HEK293T (cell line): Measurements from ENCODE around the gene CHST15.
"Not testable (repeated sequence)": the region's sequence is repeated elsewhere in the genome, so short reads cannot be mapped to it uniquely, and the experiment has no call there.

Experiments
- CTCF ChIA-PET: fragments of 350-600 bp; formaldehyde crosslinking; extraction: SDS; loops from one replicate; lab custom pipeline; 2021; ENCODE audit warnings: antibody characterized with exemption, inconsistent platforms; lab: Yijun Ruan, JAX
- POLR2A ChIA-PET: fragments of 350-600 bp; formaldehyde crosslinking; extraction: SDS; loops from one replicate; lab custom pipeline; 2020; ENCODE audit warnings: antibody characterized with exemption, inconsistent platforms; lab: Yijun Ruan, JAX
- DNase-seq: peaks from one replicate; pipeline ENCODE4 v3.0.0; 2012; ENCODE audit warnings: mixed read lengths; ENCODE audit errors: extremely low spot score
- ARNT ChIP-seq: fragments of 450-650 bp; IDR thresholded peaks from 2 replicates; pipeline ENCODE4 v1.6.1; 2017; ENCODE audit warnings: mild to moderate bottlenecking
- BHLHE40 ChIP-seq: fragments of 450-650 bp; IDR thresholded peaks from 2 replicates; pipeline ENCODE4 v1.6.1; 2016; ENCODE audit warnings: mild to moderate bottlenecking, moderate library complexity, borderline replicate concordance
- CTBP1 ChIP-seq: fragments of 450-650 bp; IDR thresholded peaks from 2 replicates; pipeline ENCODE4 v1.6.1; 2016; ENCODE audit warnings: borderline replicate concordance
- ELF4 ChIP-seq: fragments of 450-650 bp; IDR thresholded peaks from 2 replicates; pipeline ENCODE4 v1.6.1; 2017; ENCODE audit warnings: antibody characterized with exemption
- FOXA1 ChIP-seq: fragments of 450-650 bp; IDR thresholded peaks from 2 replicates; pipeline ENCODE4 v1.6.1; 2016; ENCODE audit warnings: mild to moderate bottlenecking
- FOXK2 ChIP-seq: fragments of 450-650 bp; IDR thresholded peaks from 2 replicates; pipeline ENCODE4 v1.6.1; 2016; ENCODE audit warnings: mild to moderate bottlenecking
- FOXM1 ChIP-seq: fragments of 450-650 bp; IDR thresholded peaks from 2 replicates; pipeline ENCODE4 v1.6.1; 2017; ENCODE audit warnings: mild to moderate bottlenecking, borderline replicate concordance
- HDGF ChIP-seq: fragments of 450-650 bp; IDR thresholded peaks from 2 replicates; pipeline ENCODE4 v1.6.1; 2017; ENCODE audit warnings: antibody characterized with exemption, borderline replicate concordance
- L3MBTL2 ChIP-seq: fragments of 450-650 bp; conservative IDR thresholded peaks from 2 replicates; pipeline ENCODE4 v1.6.1; 2016; ENCODE audit warnings: mild to moderate bottlenecking
- LEF1 ChIP-seq: fragments of 450-650 bp; IDR thresholded peaks from 2 replicates; pipeline ENCODE4 v1.6.1; 2017; ENCODE audit warnings: mild to moderate bottlenecking, borderline replicate concordance
- NFRKB ChIP-seq: fragments of 450-650 bp; IDR thresholded peaks from 2 replicates; pipeline ENCODE4 v1.6.1; 2016; ENCODE audit warnings: mild to moderate bottlenecking, moderate library complexity
- SP1 ChIP-seq: fragments of 450-650 bp; IDR thresholded peaks from 2 replicates; pipeline ENCODE4 v1.6.1; 2017
- SUZ12 ChIP-seq: fragments of 450-650 bp; IDR thresholded peaks from 2 replicates; pipeline ENCODE4 v1.6.1; 2016; ENCODE audit warnings: mild to moderate bottlenecking
- TARDBP ChIP-seq: fragments of 450-650 bp; IDR thresholded peaks from 2 replicates; pipeline ENCODE4 v1.6.1; 2016
- ZNF384 ChIP-seq: fragments of 450-650 bp; IDR thresholded peaks from 2 replicates; pipeline ENCODE4 v1.6.1; 2016
- TF ChIP-seq, protein P1 (sequence below): fragments of 450-650 bp; IDR thresholded peaks from 2 replicates; pipeline ENCODE4 v1.6.1; 2016

Gene CHST15

DNA sequence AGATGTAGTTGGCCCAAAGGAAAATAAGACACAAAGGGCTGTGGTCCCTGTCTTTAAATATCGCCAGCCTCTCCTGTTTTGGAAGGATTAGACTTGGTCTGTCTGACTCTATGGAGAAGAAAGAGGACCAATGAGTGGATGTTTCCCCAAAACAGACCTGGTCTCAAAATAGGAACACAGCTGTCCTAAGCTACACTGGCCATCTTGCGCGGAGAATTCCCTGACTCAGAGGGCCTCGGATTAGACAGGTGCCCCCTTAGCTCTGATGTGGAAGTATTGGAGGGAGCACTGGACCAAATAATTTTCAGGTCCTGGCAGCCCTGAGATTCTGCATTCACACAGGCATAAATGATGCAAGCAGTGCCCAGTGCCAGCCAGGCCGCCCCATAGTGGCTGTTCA is 56.1 kb downstream of the CHST15 start:
- TF ChIP-seq CTBP1, result no peak
- no peak for TF ChIP-seq FOXA1
- TF ChIP-seq ZNF384, result no peak
- TF ChIP-seq ARNT, result no peak
- TF ChIP-seq ELF4, result no peak
- no peak for TF ChIP-seq SP1
- TF ChIP-seq L3MBTL2, result no peak
- ChIA-PET POLR2A (no interaction called here), CTCF (no interaction called here)
- no peak for DNase-seq

DNA sequence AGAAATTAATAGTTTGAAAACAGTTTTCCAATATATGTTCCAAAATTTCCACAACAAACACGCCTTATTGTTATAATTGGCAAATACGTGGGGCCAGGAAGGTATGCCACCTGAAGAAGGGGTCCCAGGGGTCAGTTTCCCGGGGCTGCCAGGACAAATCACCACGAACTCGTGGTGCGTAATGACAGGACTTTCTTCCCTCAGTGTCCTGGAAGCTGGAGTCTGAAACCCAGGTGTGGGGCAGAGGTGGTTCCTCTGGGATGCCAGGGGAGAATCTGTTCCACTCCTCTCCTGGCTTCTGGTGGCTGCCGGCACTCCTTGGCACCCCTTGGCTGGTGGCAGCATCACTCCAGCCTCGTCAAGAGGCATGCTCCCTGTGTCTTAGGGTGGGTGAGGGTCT is 56.7 kb downstream of the CHST15 start:
- ChIA-PET POLR2A (no interaction called here), CTCF (no interaction called here)
- TF ChIP-seq CTBP1, result no peak
- no peak for TF ChIP-seq ZNF384
- no peak for TF ChIP-seq HDGF
- TF ChIP-seq FOXA1, result no peak
- TF ChIP-seq FOXM1, result no peak
- no peak for TF ChIP-seq NFRKB
- no peak for TF ChIP-seq L3MBTL2
- TF ChIP-seq ELF4, result no peak
- DNase-seq, result no peak

DNA sequence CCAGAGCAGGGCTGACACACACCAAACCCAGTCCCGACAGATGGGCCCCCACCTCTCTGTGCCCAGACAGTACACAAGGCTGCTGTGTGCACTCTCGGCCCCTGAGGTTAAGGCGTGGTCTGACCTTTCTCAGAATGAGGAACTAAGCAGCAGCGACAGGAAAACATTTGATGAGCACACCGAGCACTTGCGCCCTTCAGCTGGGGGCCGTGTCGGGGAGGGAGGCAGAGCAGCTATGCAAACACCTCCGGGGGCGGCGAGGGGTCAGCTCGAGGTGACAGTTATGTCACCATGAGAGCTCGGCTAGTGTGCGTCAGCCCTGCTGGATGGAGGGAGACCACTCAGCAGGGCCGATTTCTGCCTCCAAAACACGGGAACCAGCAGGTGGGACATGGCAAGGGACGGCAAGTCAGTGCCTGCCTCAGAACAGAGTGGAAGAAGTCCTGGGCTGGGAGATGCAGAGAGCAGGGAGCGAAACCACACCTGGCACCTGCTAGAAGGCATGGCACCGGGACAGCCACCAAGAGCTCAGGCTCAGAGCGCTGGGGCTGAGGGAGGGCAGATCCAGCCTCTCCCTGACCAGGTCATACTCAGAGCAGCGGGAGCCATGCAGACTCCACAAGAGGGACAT is 57.4 kb downstream of the CHST15 start:
- CTCF ChIA-PET, result no interaction called here
- TF ChIP-seq SP1 (no peak), ARNT (no peak), NFRKB (no peak), LEF1 (no peak), BHLHE40 (no peak), FOXA1 (no peak), HDGF (no peak), ELF4 (no peak), ZNF384 (no peak)
- DNase-seq, result no peak
- POLR2A ChIA-PET, result no interaction called here

DNA sequence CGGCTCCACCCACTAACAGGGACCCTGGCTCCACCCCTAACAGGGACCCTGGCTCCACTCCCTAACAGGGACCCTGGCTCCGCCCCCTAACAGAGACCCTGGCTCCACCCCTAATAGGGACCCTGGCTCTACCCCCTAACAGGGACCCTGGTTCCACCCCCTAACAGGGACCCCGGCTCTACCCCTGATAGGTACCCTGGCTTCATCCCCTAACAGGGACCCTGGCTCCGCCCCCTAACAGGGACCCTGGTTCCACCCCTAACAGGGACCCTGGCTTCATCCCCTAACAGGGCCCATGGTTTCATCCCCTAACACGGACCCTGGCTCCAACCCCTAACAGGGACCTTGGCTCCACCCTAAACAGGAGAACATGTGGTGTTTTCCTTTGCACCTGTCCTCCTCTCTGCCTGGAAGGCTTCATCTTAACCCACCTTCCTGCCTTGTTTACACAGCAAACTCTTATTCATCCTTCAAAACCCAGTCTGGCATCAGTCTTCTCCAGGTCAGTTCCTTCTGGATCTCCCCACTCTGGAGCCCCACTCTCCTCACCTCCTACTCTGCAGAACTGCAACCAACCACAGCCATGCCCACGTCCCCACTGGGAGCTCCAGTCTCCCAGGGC is 58.0 kb downstream of the CHST15 start:
- no peak for DNase-seq
- TF ChIP-seq CTBP1 (no peak), SUZ12 (no peak), FOXK2 (no peak), LEF1 (no peak), ELF4 (no peak), L3MBTL2 (no peak), TARDBP (no peak), SP1 (no peak), ARNT (no peak), NFRKB (no peak), FOXM1 (no peak), HDGF (no peak), ZNF384 (no peak)
- ChIA-PET CTCF (no interaction called here), POLR2A (no interaction called here)

DNA sequence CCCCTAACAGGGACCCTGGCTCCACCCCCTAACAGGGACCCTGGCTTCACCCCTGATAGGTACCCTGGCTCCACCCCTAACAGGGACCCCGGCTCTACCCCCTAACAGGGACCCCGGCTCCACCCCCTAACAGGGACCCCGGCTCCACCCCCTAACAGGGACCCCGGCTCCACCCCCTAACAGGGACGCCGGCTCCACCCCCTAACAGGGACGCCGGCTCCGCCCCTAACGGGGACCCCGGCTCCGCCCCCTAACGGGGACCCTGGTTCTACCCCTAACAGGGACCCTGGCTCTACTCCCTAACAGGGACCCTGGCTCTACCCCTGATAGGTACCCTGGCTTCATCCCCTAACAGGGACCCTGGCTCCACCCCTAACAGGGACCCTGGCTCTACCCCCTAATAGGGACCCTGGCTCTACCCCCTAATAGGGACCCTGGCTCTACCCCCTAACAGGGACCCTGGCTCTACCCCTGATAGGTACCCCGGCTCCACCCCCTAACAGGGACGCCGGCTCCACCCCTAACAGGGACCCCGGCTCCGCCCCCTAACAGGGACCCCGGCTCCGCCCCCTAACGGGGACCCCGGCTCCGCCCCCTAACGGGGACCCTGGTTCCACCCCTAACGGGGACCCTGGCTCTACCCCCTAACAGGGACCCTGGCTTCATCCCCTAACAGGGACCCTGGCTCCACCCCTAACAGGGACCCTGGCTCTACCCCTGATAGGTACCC is 58.7 kb downstream of the CHST15 start:
- POLR2A ChIA-PET, CTCF ChIA-PET, DNase-seq: not testable (repeated sequence)

DNA sequence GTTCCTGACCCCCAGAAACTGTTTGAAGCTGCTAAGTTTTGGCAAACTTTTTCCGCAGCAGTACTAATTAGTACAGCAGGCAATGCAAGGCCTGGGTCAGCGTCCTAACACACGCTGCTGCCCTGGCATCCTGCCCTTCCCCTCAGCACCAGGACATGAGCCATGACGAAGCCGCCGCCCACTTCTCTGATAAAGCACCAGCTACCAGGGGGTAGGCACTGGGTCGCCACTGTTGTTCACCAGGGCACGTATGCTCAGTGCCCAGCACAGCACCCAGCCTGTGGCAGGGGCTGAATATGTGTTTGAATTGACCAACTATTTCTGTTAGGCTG is 59.5 kb downstream of the CHST15 start:
- no peak for DNase-seq
- POLR2A ChIA-PET, result no interaction called here
- CTCF ChIA-PET, result no interaction called here
- TF ChIP-seq SUZ12, result no peak
- no peak for TF ChIP-seq HDGF
- TF ChIP-seq ARNT, result no peak

DNA sequence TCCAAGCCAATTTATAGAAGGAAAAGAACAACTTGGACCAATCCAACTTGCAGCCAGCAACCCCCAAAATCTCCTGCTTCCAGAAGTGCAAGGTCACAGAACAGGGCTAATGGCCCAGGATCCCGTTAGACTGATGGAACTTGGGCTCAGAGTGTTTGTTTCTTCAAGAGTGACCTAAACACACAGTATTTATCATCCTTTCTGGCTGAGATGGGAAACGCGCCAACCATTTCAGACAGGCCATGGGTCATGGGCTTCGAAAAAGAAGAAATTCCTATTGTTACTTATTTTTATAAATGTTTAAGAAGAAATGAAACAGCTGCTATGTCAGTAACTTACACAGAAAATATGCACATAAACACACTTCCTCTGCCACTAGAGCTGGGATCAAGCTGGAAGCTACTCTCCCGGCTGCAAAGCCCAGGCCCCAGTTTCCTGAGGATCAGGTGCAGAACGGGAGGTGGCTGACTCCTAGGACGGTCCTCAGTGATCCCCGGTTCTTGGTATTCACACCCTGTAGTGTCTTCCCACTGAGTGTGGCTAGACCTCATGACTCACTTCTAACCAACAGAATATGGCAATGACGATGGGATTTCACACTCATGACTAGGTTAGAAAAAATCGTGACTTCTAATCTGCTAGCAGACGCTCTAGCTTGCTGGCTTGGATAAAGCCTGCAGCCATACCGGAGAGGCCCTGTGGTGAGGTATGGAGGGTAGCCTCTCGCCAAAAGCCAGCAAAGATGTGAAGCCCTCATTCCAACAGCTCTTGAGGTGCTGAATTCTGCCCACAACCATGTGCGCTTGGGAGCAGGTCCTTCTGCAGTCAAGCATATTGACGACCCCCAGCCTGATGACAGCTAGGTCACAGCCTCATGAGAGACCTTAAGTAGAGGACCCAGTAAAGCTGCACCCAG is 60.2 kb downstream of the CHST15 start:
- CTCF ChIA-PET, result no interaction called here
- DNase-seq, result no peak
- no peak for TF ChIP-seq TARDBP
- TF ChIP-seq ELF4, result no peak
- TF ChIP-seq SUZ12, result no peak
- no peak for TF ChIP-seq NFRKB
- TF ChIP-seq ARNT, result no peak
- no peak for TF ChIP-seq FOXA1
- POLR2A ChIA-PET, result no interaction called here

DNA sequence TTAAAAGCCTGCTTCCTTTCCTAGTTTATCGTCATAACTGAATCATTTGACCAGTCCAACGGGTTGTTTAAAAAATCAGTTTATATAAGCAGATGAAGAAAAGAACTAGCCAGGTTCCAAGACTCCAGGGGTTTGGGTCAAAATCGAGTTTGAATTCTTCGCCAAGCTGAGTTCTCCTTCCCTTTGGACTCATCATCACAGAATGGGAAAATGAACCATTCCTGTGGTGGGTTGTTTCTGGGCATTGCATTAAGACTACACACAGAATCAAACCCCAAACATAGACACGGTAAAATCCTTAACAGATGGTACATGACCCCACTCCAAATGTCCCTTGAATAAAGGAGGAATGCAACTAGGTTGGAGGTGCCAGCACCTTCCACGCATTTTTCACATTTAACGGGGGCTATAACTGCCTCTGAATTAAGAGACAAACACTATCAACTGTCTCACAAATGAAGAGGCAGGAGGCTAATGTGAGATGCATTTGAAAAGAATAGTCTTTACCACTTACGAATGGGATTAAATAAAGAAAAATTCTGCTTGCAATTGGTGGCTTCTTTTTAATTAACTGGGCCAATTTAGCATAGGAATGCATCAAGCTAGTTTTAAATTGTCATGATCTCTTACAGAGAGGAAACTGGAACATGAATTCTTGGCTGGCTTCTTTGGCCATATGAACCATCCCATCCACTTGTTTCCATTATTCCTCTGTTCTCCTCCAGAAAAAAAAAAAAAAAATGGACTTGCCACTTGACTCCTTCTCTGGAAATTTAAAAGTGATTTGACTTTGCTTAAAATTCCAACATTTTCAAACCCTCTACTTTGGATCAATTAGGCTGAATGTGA is 61.1 kb downstream of the CHST15 start:
- POLR2A ChIA-PET, result no interaction called here
- DNase-seq, result no peak
- no peak for TF ChIP-seq CTBP1
- TF ChIP-seq SUZ12, result no peak
- TF ChIP-seq L3MBTL2, result no peak
- TF ChIP-seq FOXK2, result no peak
- no peak for TF ChIP-seq BHLHE40
- TF ChIP-seq LEF1, result no peak
- no peak for TF ChIP-seq FOXM1
- TF ChIP-seq ARNT, result no peak
- TF ChIP-seq SP1, result no peak
- TF ChIP-seq FOXA1, result no peak
- no peak for TF ChIP-seq HDGF
- no peak for TF ChIP-seq ELF4
- TF ChIP-seq ZNF384, result no peak
- no peak for TF ChIP-seq NFRKB
- TF ChIP-seq, protein P1, sequence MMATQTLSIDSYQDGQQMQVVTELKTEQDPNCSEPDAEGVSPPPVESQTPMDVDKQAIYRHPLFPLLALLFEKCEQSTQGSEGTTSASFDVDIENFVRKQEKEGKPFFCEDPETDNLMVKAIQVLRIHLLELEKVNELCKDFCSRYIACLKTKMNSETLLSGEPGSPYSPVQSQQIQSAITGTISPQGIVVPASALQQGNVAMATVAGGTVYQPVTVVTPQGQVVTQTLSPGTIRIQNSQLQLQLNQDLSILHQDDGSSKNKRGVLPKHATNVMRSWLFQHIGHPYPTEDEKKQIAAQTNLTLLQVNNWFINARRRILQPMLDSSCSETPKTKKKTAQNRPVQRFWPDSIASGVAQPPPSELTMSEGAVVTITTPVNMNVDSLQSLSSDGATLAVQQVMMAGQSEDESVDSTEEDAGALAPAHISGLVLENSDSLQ, result no peak
- TF ChIP-seq TARDBP, result no peak
- CTCF ChIA-PET, result no interaction called here
